BJ (cell line): ENCODE measurements around the gene BLACAT1. TPM values are rescaled to one million over a fixed set of nuclear protein-coding genes. Genes with fewer than 3 reads are reported as not detected.
"Not testable (repeated sequence)": the region's sequence is repeated elsewhere in the genome, so short reads cannot be mapped to it uniquely, and the experiment has no call there.

Source experiments
- CTCF ChIA-PET: fragments of 350-600 bp; formaldehyde crosslinking; extraction: SDS; loops from one replicate; lab custom pipeline; 2021; ENCODE audit warnings: antibody characterized with exemption, inconsistent platforms; lab: Yijun Ruan, JAX
- POLR2A ChIA-PET: fragments of 300-600 bp; sonication (Branson Sonifier 250); formaldehyde crosslinking; extraction: SDS; loops from one replicate; lab custom pipeline; 2021; ENCODE audit warnings: antibody characterized with exemption; lab: Charles Lee
- DNase-seq: peaks from one replicate; pipeline ENCODE4 v3.0.0-alpha.2; 2011; ENCODE audit warnings: low read depth
- H3K27me3 ChIP-seq: 2 replicates; pipeline ENCODE4 v1.6.0; 2011; ENCODE audit warnings: low read length; ENCODE audit not compliant: control insufficient read depth, insufficient read depth
- H3K36me3 ChIP-seq: 2 replicates; pipeline ENCODE4 v1.5.1; 2011; ENCODE audit warnings: low read length; ENCODE audit not compliant: control insufficient read depth, insufficient read depth
- H3K4me3 ChIP-seq: 2 replicates; pipeline ENCODE4 v1.5.1; 2011; ENCODE audit warnings: low read depth, mild to moderate bottlenecking, control low read depth, low read length
- CTCF ChIP-seq: IDR thresholded peaks from 2 replicates; pipeline ENCODE4 v1.5.1; 2011; ENCODE audit warnings: low read depth, mild to moderate bottlenecking, control low read depth, inconsistent platforms, low read length, moderate library complexity; ENCODE audit not compliant: insufficient read depth
- polyA plus RNA-seq: library from polyadenylated mRNA; depleted of rRNA; stranded (reverse); fragments of >200 nt; gene quantifications from 2 replicates; pipeline ENCODE4 v1.2.3, GENCODE V29; 2011

BLACAT1 gene
- polyA plus RNA-seq, 1 experiment: 0.02 TPM

GRCh38 chr1:205436776-205437410 is 19.0 kb downstream of the BLACAT1 start:
- Histone ChIP-seq H3K4me3 (no peak overlapping the region), H3K27me3 (peaks cover 40% of the 10 kb centered on the region), H3K36me3 (no peaks in the 10 kb centered on the region)
- ChIA-PET POLR2A (no interaction called here), CTCF (no interaction called here)
- no peak for TF ChIP-seq CTCF
- DNase-seq: no peak

- Histone ChIP-seq H3K4me3 (no peak overlapping the region), H3K27me3 (peaks cover 33% of the 10 kb centered on the region), H3K36me3 (no peaks in the 10 kb centered on the region)
- ChIA-PET POLR2A (no interaction called here), CTCF (no interaction called here)
- DNase-seq: no peak
- no peak for TF ChIP-seq CTCF
Measured at GRCh38 chr1:205435578-205436573, 20.0 kb downstream of the BLACAT1 start.

GRCh38 chr1:205434738-205435137 is 21.1 kb downstream of the BLACAT1 start:
- H3K27me3 ChIP-seq: peaks cover 37% of the 10 kb centered on the region
- CTCF ChIA-PET: interaction anchor here (1.3 kb wide), 1 partner anchor 80 kb away, joined by 3 read pairs; no protein-coding TSS in a partner anchor

GRCh38 chr1:205432692-205433091 is 23.2 kb downstream of the BLACAT1 start:
- CTCF ChIA-PET: interaction anchor here (0.5 to 4.1 kb wide), 3 partner anchors 42 to 79 kb away, joined by 3 to 29 read pairs (median 17); no protein-coding TSS in a partner anchor
- H3K36me3 ChIP-seq, POLR2A ChIA-PET, H3K4me3 ChIP-seq, DNase-seq: not testable (repeated sequence)
- peaks cover 39% of the 10 kb centered on the region for H3K27me3 ChIP-seq

More at GRCh38 chr1:205434738-205435137, 21.1 kb downstream of the BLACAT1 start:
- POLR2A ChIA-PET: no interaction called here
- no peak for TF ChIP-seq CTCF
- DNase-seq: no peak
- H3K36me3 ChIP-seq: no peaks in the 10 kb centered on the region
- no peak overlapping the region for H3K4me3 ChIP-seq

- POLR2A ChIA-PET: no interaction called here
- Histone ChIP-seq H3K36me3 (no peaks in the 10 kb centered on the region), H3K27me3 (peaks cover 36% of the 10 kb centered on the region), H3K4me3 (no peak overlapping the region)
- CTCF ChIA-PET: interaction anchor here (1.8 to 4.1 kb wide), 3 partner anchors 54 to 96 kb away, joined by 8 to 29 read pairs (median 17); no protein-coding TSS in a partner anchor
- no peak for DNase-seq
- TF ChIP-seq CTCF: no peak
Measured at GRCh38 chr1:205432116-205432515, 23.7 kb downstream of the BLACAT1 start.
